Vagina (tissue), 2 donors: ENCODE data around the gene SERPINB10.

Experiments
- POLR2A ChIP-seq, 2 donors: fragments of 450-650 bp; IDR thresholded peaks; one replicate each; pipeline ENCODE4 v1.6.1; 2017; ENCODE audit warnings: antibody characterized with exemption in 2 of 2, mild to moderate bottlenecking in 2 of 2, moderate library complexity in 2 of 2
- POLR2AphosphoS5 ChIP-seq, 2 donors: sonication (generic); formaldehyde crosslinking; IDR thresholded peaks; one replicate each; pipeline ENCODE4 v1.9.0; 2017; ENCODE audit warnings: antibody characterized with exemption in 2 of 2, mild to moderate bottlenecking in 2 of 2, low read depth in 1 of 2; ENCODE audit not compliant: insufficient read depth in 1 of 2
- TF ChIP-seq, protein P1 (sequence below), 3 experiments: fragments of 450-650 bp in 2 of 3; fragments of 200-600 bp in 1 of 3; sonication (generic) in 1 of 3; IDR thresholded peaks; one replicate each; pipeline ENCODE4 v1.5.1; 2017 to 2019; ENCODE audit warnings: antibody characterized with exemption in 3 of 3, mild to moderate bottlenecking in 2 of 3, moderate library complexity in 2 of 3

- TF ChIP-seq, protein P1, sequence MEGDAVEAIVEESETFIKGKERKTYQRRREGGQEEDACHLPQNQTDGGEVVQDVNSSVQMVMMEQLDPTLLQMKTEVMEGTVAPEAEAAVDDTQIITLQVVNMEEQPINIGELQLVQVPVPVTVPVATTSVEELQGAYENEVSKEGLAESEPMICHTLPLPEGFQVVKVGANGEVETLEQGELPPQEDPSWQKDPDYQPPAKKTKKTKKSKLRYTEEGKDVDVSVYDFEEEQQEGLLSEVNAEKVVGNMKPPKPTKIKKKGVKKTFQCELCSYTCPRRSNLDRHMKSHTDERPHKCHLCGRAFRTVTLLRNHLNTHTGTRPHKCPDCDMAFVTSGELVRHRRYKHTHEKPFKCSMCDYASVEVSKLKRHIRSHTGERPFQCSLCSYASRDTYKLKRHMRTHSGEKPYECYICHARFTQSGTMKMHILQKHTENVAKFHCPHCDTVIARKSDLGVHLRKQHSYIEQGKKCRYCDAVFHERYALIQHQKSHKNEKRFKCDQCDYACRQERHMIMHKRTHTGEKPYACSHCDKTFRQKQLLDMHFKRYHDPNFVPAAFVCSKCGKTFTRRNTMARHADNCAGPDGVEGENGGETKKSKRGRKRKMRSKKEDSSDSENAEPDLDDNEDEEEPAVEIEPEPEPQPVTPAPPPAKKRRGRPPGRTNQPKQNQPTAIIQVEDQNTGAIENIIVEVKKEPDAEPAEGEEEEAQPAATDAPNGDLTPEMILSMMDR (IDR thresholded peaks at IDR 0.05) = no peak
- no peak for TF ChIP-seq POLR2A (IDR thresholded peaks at IDR 0.05)
- no peak for TF ChIP-seq POLR2AphosphoS5 (IDR thresholded peaks at IDR 0.05; ENCODE audit: insufficient read depth in 1 of 2, low read depth in 1 of 2)
These were observed 32.2 kb downstream of the SERPINB10 start for GRCh38 chr18:63940008-63940407.
